H1 (cell line): ENCODE results near the gene ZNF304. TPM values are rescaled to one million over a fixed set of nuclear protein-coding genes. Genes with fewer than 3 reads are reported as not detected.

Experiments
- CTCF ChIA-PET: fragments of 300-600 bp; sonication (Branson Sonifier 250); formaldehyde crosslinking; loops from one replicate; lab custom pipeline; 2021; ENCODE audit not compliant: partially characterized antibody; lab: Charles Lee
- POLR2A ChIA-PET: fragments of 300-600 bp; sonication (Branson Sonifier 250); formaldehyde crosslinking; loops from one replicate; lab custom pipeline; 2021; ENCODE audit warnings: inconsistent platforms; ENCODE audit not compliant: partially characterized antibody; lab: Charles Lee
- DNase-seq, 2 experiments: peaks; one replicate each; pipeline versions ENCODE4 v3.0.0 to v3.0.0-alpha.2; 2010 to 2022; ENCODE audit warnings: low spot score in 2 of 2, low read depth in 1 of 2, mixed read lengths in 1 of 2
- FAIRE-seq: peaks from 2 replicates; lab custom pipeline; 2011; peaks lifted over from hg19 to GRCh38; lab: Jason Lieb, UNC
- H2AFZ ChIP-seq: 2 replicates; pipeline ENCODE4 v1.8.1; 2012; ENCODE audit warnings: low read length, inconsistent platforms
- H2AK5ac ChIP-seq: 2 replicates; pipeline ENCODE4 v1.6.1; 2013; ENCODE audit warnings: low read depth, low read length
- H2BK120ac ChIP-seq: replicated peaks from 2 replicates; pipeline ENCODE3; 2013; ENCODE audit warnings: low read depth, low read length, inconsistent platforms
- H2BK12ac ChIP-seq: 2 replicates; pipeline ENCODE4 v1.6.1; 2013; ENCODE audit warnings: low read depth, low read length
- H2BK15ac ChIP-seq: 2 replicates; pipeline ENCODE4 v1.6.1; 2013; ENCODE audit warnings: low read length
- H2BK20ac ChIP-seq: 2 replicates; pipeline ENCODE4 v1.6.1; 2013; ENCODE audit warnings: low read length
- H2BK5ac ChIP-seq: 2 replicates; pipeline ENCODE4 v1.6.1; 2013; ENCODE audit warnings: low read depth, low read length
- H3K14ac ChIP-seq: 2 replicates; pipeline ENCODE4 v1.6.1; 2013; ENCODE audit warnings: inconsistent platforms; ENCODE audit not compliant: insufficient read length
- H3K18ac ChIP-seq: 2 replicates; pipeline ENCODE4 v1.6.1; 2013; ENCODE audit warnings: low read length; ENCODE audit errors: extremely low read depth
- H3K23ac ChIP-seq: 2 replicates; pipeline ENCODE4 v1.6.1; 2013; ENCODE audit warnings: inconsistent platforms; ENCODE audit not compliant: insufficient read length
- H3K23me2 ChIP-seq: 2 replicates; pipeline ENCODE4 v1.6.1; 2013; ENCODE audit warnings: low read depth, low read length
- H3K27ac ChIP-seq: 2 replicates; pipeline ENCODE4 v1.6.1; 2011; ENCODE audit warnings: low read depth, low read length, inconsistent platforms
- H3K27me3 ChIP-seq, 4 experiments: replicated peaks in 1 of 4; 1 replicate in 1 of 4; 2 replicates in 3 of 4; pipeline versions ENCODE4 v1.6.1 to v1.8.1; 2011 to 2013; ENCODE audit warnings: low read length in 3 of 4, mild to moderate bottlenecking in 3 of 4, inconsistent platforms in 2 of 4, mixed read lengths in 2 of 4, moderate library complexity in 1 of 4; ENCODE audit not compliant: control insufficient read depth in 3 of 4, insufficient read depth in 3 of 4; ENCODE audit errors: extremely low read depth in 1 of 4
- H3K36me3 ChIP-seq, 4 experiments: 2 replicates each; pipeline versions ENCODE4 v1.6.1 to v1.8.1; 2011 to 2013; ENCODE audit warnings: mild to moderate bottlenecking in 4 of 4, low read length in 3 of 4, moderate library complexity in 2 of 4, control low read depth in 1 of 4, inconsistent platforms in 1 of 4; ENCODE audit not compliant: insufficient read depth in 4 of 4, control insufficient read depth in 2 of 4
- H3K4ac ChIP-seq: replicated peaks from 2 replicates; pipeline ENCODE3; 2013; ENCODE audit warnings: low read length, low read depth, mixed read lengths, inconsistent platforms; ENCODE audit not compliant: insufficient read length
- H3K4me1 ChIP-seq, 4 experiments: replicated peaks in 1 of 4; 1 replicate in 1 of 4; 2 replicates in 3 of 4; pipeline versions ENCODE4 v1.6.1 to v1.8.1; 2011 to 2013; ENCODE audit warnings: low read length in 3 of 4, inconsistent platforms in 2 of 4, mixed read lengths in 1 of 4; ENCODE audit not compliant: insufficient read depth in 4 of 4, control insufficient read depth in 3 of 4
- H3K4me2 ChIP-seq, 2 experiments: 2 replicates each; pipeline versions ENCODE4 v1.6.1 to v1.8.1; 2011 to 2013; ENCODE audit warnings: low read depth in 2 of 2, low read length in 2 of 2, control low read depth in 1 of 2, inconsistent platforms in 1 of 2, mild to moderate bottlenecking in 1 of 2; ENCODE audit not compliant: insufficient read depth in 1 of 2
- H3K4me3 ChIP-seq, 4 experiments: fragments of 200-600, 300-600 bp in 1 of 4; sonication (generic), shearing (Covaris generic), sonication (Bioruptor Twin) in 1 of 4; 2 replicates each; pipeline versions ENCODE4 v1.5.1 to v1.8.1; 2011 to 2016; ENCODE audit warnings: low read length in 4 of 4, low read depth in 3 of 4, control low read depth in 2 of 4, inconsistent platforms in 2 of 4, mild to moderate bottlenecking in 2 of 4, mixed read lengths in 1 of 4, moderate library complexity in 1 of 4; ENCODE audit not compliant: insufficient read depth in 2 of 4; ENCODE audit errors: extremely low read depth in 1 of 4
- H3K56ac ChIP-seq: replicated peaks from 2 replicates; pipeline ENCODE3; 2013; ENCODE audit warnings: low read depth, mild to moderate bottlenecking, mixed read lengths, low read length, inconsistent platforms; ENCODE audit not compliant: insufficient read length
- H3K79me1 ChIP-seq: 2 replicates; pipeline ENCODE4 v1.6.1; 2013; ENCODE audit warnings: low read depth, low read length, control low read depth
- H3K79me2 ChIP-seq, 2 experiments: 2 replicates each; pipeline versions ENCODE4 v1.6.1 to v1.8.1; 2012 to 2013; ENCODE audit warnings: low read length in 2 of 2, mild to moderate bottlenecking in 2 of 2, inconsistent platforms in 1 of 2; ENCODE audit not compliant: insufficient read depth in 2 of 2, control insufficient read depth in 1 of 2
- H3K9ac ChIP-seq, 4 experiments: replicated peaks in 1 of 4; 1 replicate in 1 of 4; 2 replicates in 3 of 4; pipeline versions ENCODE4 v1.6.1 to v1.8.1; 2011 to 2013; ENCODE audit warnings: low read depth in 3 of 4, low read length in 3 of 4, control low read depth in 2 of 4, mild to moderate bottlenecking in 2 of 4, moderate library complexity in 2 of 4, inconsistent platforms in 1 of 4; ENCODE audit errors: extremely low read depth in 1 of 4
- H3K9me3 ChIP-seq, 2 experiments: 2 replicates each; pipeline versions ENCODE4 v1.6.1 to v1.8.1; 2012 to 2013; ENCODE audit warnings: mild to moderate bottlenecking in 2 of 2, moderate library complexity in 2 of 2, control low read depth in 1 of 2, inconsistent platforms in 1 of 2, low read depth in 1 of 2, low read length in 1 of 2, mixed read lengths in 1 of 2; ENCODE audit not compliant: insufficient read depth in 2 of 2
- H4K20me1 ChIP-seq, 2 experiments: replicated peaks in 1 of 2; 2 replicates each; pipeline versions ENCODE3 to v1.8.1; 2011 to 2013; ENCODE audit warnings: inconsistent platforms in 2 of 2, low read length in 2 of 2, mild to moderate bottlenecking in 1 of 2; ENCODE audit not compliant: insufficient read depth in 2 of 2, control insufficient read depth in 1 of 2
- H4K5ac ChIP-seq: 2 replicates; pipeline ENCODE4 v1.6.1; 2013; ENCODE audit warnings: low read length, low read depth, mixed read lengths, inconsistent platforms; ENCODE audit not compliant: insufficient read length
- H4K8ac ChIP-seq: 2 replicates; pipeline ENCODE4 v1.8.0; 2013; ENCODE audit warnings: mild to moderate bottlenecking, moderate library complexity, low read length, inconsistent platforms; ENCODE audit not compliant: insufficient read depth; ENCODE audit errors: extremely low read depth
- H4K91ac ChIP-seq: replicated peaks from 2 replicates; pipeline ENCODE3; 2013; ENCODE audit warnings: low read length, mixed read lengths, inconsistent platforms; ENCODE audit not compliant: insufficient read length
- BRCA1 ChIP-seq: IDR thresholded peaks from 2 replicates; pipeline ENCODE4 v1.6.1; 2012; ENCODE audit warnings: low read depth, low read length, improper control_type of control experiment
- GABPA ChIP-seq: IDR thresholded peaks from 2 replicates; pipeline ENCODE4 v1.6.1; 2011; ENCODE audit warnings: mild to moderate bottlenecking, low read length, moderate library complexity, borderline replicate concordance; ENCODE audit not compliant: insufficient read depth
- HDAC6 ChIP-seq: IDR thresholded peaks from one replicate; pipeline ENCODE4 v1.7.1; 2012; ENCODE audit warnings: low read depth, mild to moderate bottlenecking, inconsistent platforms, low read length, moderate library complexity
- MAFK ChIP-seq: IDR thresholded peaks from 2 replicates; pipeline ENCODE4 v1.6.1; 2012; ENCODE audit warnings: low read depth, mild to moderate bottlenecking, improper control_type of control experiment, low read length
- RBBP5 ChIP-seq: IDR thresholded peaks from 2 replicates; pipeline ENCODE4 v1.7.1; 2012; ENCODE audit warnings: low read depth, mild to moderate bottlenecking, inconsistent platforms, low read length, moderate library complexity, borderline replicate concordance
- TCF12 ChIP-seq: IDR thresholded peaks from 2 replicates; pipeline ENCODE4 v1.6.1; 2011; ENCODE audit warnings: low read depth, mild to moderate bottlenecking, low read length
- WGBS, 2 experiments: shearing (Covaris generic) in 1 of 2; methylation state at CpG; one replicate each; pipeline versions ENCODE4 v1.1.6 to v1.1.7; 2013 to 2015; ENCODE audit warnings: low lambda C conversion rate in 2 of 2, mixed read lengths in 2 of 2, inconsistent platforms in 1 of 2, low coverage in 1 of 2, missing lambda C conversion rate in 1 of 2; ENCODE audit not compliant: insufficient replicate concordance in 2 of 2, insufficient coverage in 1 of 2, insufficient read length in 1 of 2; ENCODE audit errors: extremely low coverage in 1 of 2, missing lambda C conversion rate in 1 of 2; 5-methylcytosine and 5-hydroxymethylcytosine counted together
- polyA plus RNA-seq, 7 experiments: library from polyadenylated mRNA; depleted of rRNA in 3 of 7; stranded (reverse) in 5 of 7; unstranded in 2 of 7; fragments of >200 nt in 5 of 7; fragments of 200-250 nt in 2 of 7; gene quantifications; 1 replicate in 5 of 7; 2 replicates in 1 of 7; 4 replicates in 1 of 7; pipeline versions ENCODE4 v1.2.1 to v1.2.3, GENCODE V29; 2011 to 2013; ENCODE audit warnings: missing spikeins in 2 of 7, mixed read lengths in 2 of 7
- total RNA-seq: library from RNA; stranded (reverse); fragmentation: NEBNext Ultra II Directional; extraction: Animal tissue kit (Norgen Biotek cat#: 25700); gene quantifications from 2 replicates; pipeline ENCODE4 v1.2.1, GENCODE V29; 2021

ZNF304 gene
- total and polyA plus RNA-seq, 2 of the 8 experiments (the other 6 are each of a cell fraction or from before 2014, with no cell fraction given): 4.3 to 10.5 TPM

- ChIA-PET POLR2A (interaction anchor here (0.8 to 1.3 kb wide), 2 partner anchors 10 to 111 kb away, joined by 3 read pairs; no protein-coding TSS in a partner anchor), CTCF (no interaction called here)
- Histone ChIP-seq H3K9ac (peak overlapping the region in 2 of 4 experiments; percentile 19 to 36; a peak in 2 of 7 replicates), H4K8ac (no peak overlapping the region), H3K9me3 (no peaks in the 10 kb centered on the region), H3K27me3 (peaks cover 0 to 3% (median 0%) of the 10 kb centered on the region in 4 experiments; a peak in 4 of 7 replicates), H4K5ac (peak overlapping the region; percentile 58), H2BK12ac (no peak overlapping the region), H3K27ac (peak overlapping the region; percentile 32; the same call in 1 of the 2 replicates), H3K14ac (no peak overlapping the region), H2BK15ac (no peak overlapping the region), H3K18ac (no peak overlapping the region), H2BK20ac (no peak overlapping the region), H3K4me3 (peak overlapping the region; percentile 81 to 90 (median 87)), H3K4me1 (peaks cover 0 to 2% (median under 1%) of the 10 kb centered on the region in 4 experiments; a peak in 3 of 7 replicates), H3K23me2 (peaks cover 7% of the 10 kb centered on the region), H2BK120ac (no peak overlapping the region), H2BK5ac (no peak overlapping the region), H2AK5ac (no peak overlapping the region), H4K91ac (no peak overlapping the region), H3K56ac (no peak overlapping the region), H3K23ac (no peak overlapping the region), H3K79me1 (peaks cover 12% of the 10 kb centered on the region), H3K79me2 (peaks cover 11 to 29% of the 10 kb centered on the region in 2 experiments), H3K4ac (no peak overlapping the region), H3K4me2 (peak overlapping the region; percentile 69 to 87), H4K20me1 (peaks cover 0 to 4% of the 10 kb centered on the region in 2 experiments), H3K36me3 (peaks cover 4 to 12% (median 9%) of the 10 kb centered on the region in 4 experiments; a peak in 6 of 8 replicates), H2AFZ (peak overlapping the region; percentile 22; the same call in 1 of the 2 replicates)
- DNase-seq: no peak
- TF ChIP-seq BRCA1 (no peak), GABPA (no peak), HDAC6 (no peak), TCF12 (no peak), MAFK (no peak), RBBP5 (no peak)
- no peak for FAIRE-seq
- 0% methylated on average over 1 of the region's 1 CpG; no CpG with 5 or more reads in 1 of the 2 experiments for WGBS, 2 experiments
These were observed 31.2 kb upstream of the ZNF304 start for GRCh38 chr19:57319869-57320179.
